Subcutaneous adipose tissue (tissue), 4 donors: ENCODE data around the gene ZNF479. TPM values are rescaled to one million over a fixed set of nuclear protein-coding genes. Genes with fewer than 3 reads are reported as not detected.

Experiments
- CTCF ChIP-seq: fragments of 450-650 bp; IDR thresholded peaks from one replicate; pipeline ENCODE4 v1.5.1; 2016; ENCODE audit warnings: low read depth, mild to moderate bottlenecking, control low read depth, antibody characterized with exemption, moderate library complexity
- total RNA-seq, 4 donors: library from RNA; depleted of rRNA; stranded (reverse); fragments of >200 nt; gene quantifications; one replicate each; pipeline ENCODE4 v1.1.0, GENCODE V29; 2016

The ZNF479 gene
- total RNA-seq, 4 donors from 2014 or later = not detected

GRCh38 chr7:57165285-57165899, 33.2 kb upstream of the ZNF479 start:
- TF ChIP-seq CTCF = no peak
